MCF 10A (cell line): ENCODE data around the gene ZNF724. TPM values are rescaled to one million over a fixed set of nuclear protein-coding genes. Genes with fewer than 3 reads are reported as not detected.
A peak's percentile ranks its signal among the peaks of the same experiment; 100 is the strongest.
"Not testable (repeated sequence)": the region's sequence is repeated elsewhere in the genome, so short reads cannot be mapped to it uniquely, and the experiment has no call there.

Experiments used
- BruUV-seq: library from RNA; stranded (reverse); fragments of 400-500 nt; replicated peaks from 2 replicates; lab custom pipeline; 2021; lab: Mats Ljungman, UMichigan
- CTCF ChIA-PET: fragments of 300-600 bp; sonication (Branson Sonifier 250); formaldehyde crosslinking; extraction: SDS; loops from one replicate; lab custom pipeline; 2021; ENCODE audit warnings: antibody characterized with exemption, inconsistent platforms; lab: Yijun Ruan, JAX
- POLR2A ChIA-PET: fragments of 300-600, 350-650 bp; sonication (Branson Sonifier 250); formaldehyde crosslinking; extraction: SDS; loops from one replicate; lab custom pipeline; 2020; ENCODE audit warnings: antibody characterized with exemption, inconsistent platforms; lab: Yijun Ruan, JAX
- DNase-seq: peaks from one replicate; pipeline ENCODE4 v3.0.0-alpha.2; 2018; ENCODE audit not compliant: unreplicated experiment
- H3K27ac Mint-ChIP-seq: one replicate; pipeline ENCODE4 v1.8.0; 2022; ENCODE audit warnings: mild to moderate bottlenecking, low read depth, mixed read lengths; ENCODE audit not compliant: unreplicated experiment
- H3K27me3 Mint-ChIP-seq: one replicate; pipeline ENCODE4 v1.8.0; 2022; ENCODE audit warnings: mixed read lengths; ENCODE audit not compliant: insufficient read depth, unreplicated experiment
- H3K36me3 Mint-ChIP-seq: one replicate; pipeline ENCODE4 v1.8.0; 2022; ENCODE audit warnings: mild to moderate bottlenecking, moderate library complexity, mixed read lengths; ENCODE audit not compliant: insufficient read depth, unreplicated experiment
- H3K4me1 Mint-ChIP-seq: one replicate; pipeline ENCODE4 v1.8.0; 2022; ENCODE audit warnings: mixed read lengths; ENCODE audit not compliant: insufficient read depth, unreplicated experiment
- H3K4me3 Mint-ChIP-seq: one replicate; pipeline ENCODE4 v1.8.0; 2022; ENCODE audit warnings: mild to moderate bottlenecking, moderate library complexity, mixed read lengths; ENCODE audit not compliant: unreplicated experiment
- H3K9me3 Mint-ChIP-seq: one replicate; pipeline ENCODE4 v1.8.0; 2022; ENCODE audit warnings: mixed read lengths; ENCODE audit not compliant: unreplicated experiment
- CTCF ChIP-seq: fragments of 200-600 bp; IDR thresholded peaks from one replicate; pipeline ENCODE4 v1.8.0; 2022; ENCODE audit warnings: antibody characterized with exemption, mild to moderate bottlenecking; ENCODE audit not compliant: unreplicated experiment
- intact Hi-C: fragments of 100-400 bp; cut with micrococcal nuclease; formaldehyde crosslinking; loops from 2 replicates; pipeline ENCODE4 v1.14.1; 2022
- total RNA-seq: library from RNA; stranded (reverse); gene quantifications from 2 replicates; pipeline ENCODE4 v1.2.3, GENCODE V29; 2022

Gene ZNF724
- total RNA-seq, 1 experiment from 2014 or later: 6.9 TPM

DNA sequence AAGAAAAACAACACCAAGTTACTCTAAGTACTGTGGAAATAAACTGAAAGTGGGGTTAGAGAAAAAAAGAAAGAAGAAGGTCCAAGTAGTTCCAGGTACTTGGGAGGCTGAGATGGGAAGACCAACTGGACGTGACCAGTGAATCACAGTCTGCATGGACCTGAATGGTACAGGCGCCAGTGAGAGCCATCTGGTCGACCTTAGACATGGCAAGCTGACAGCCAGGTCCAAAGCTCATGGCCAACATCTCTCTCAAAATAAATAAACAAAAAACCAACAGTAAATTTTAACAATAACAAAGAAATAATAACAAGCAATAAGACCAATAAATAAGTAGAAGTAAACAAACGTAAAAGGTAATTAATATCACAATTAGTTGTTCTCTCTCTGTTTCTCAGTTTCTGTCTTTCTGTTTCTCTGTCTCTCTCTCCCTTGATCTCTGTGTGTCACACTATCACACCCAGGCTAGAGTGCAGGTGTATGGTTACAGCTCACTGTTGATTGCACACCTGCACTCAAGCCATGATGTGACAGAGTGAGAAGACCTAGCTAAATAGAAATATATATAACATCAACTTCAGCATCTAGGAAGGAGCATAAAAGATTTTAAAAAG, 31.6 kb upstream of the ZNF724 start:
- H3K4me1 Mint-ChIP-seq: no peaks in the 10 kb centered on the region
- H3K36me3 Mint-ChIP-seq: no peaks in the 10 kb centered on the region
- no peak overlapping the region for H3K27ac Mint-ChIP-seq
- peaks cover 39% of the 10 kb centered on the region for H3K9me3 Mint-ChIP-seq
- TF ChIP-seq CTCF: no peak
- intact Hi-C loops: no loop called here
- BruUV-seq: no TSS peak
- ChIA-PET CTCF (no interaction called here), POLR2A (interaction anchor here (0.6 to 0.7 kb wide), 3 partner anchors 8 to 361 kb away, joined by 3 read pairs; no protein-coding TSS in a partner anchor)
- no peaks in the 10 kb centered on the region for H3K27me3 Mint-ChIP-seq
- H3K4me3 Mint-ChIP-seq: no peak overlapping the region
- no peak for DNase-seq

DNA sequence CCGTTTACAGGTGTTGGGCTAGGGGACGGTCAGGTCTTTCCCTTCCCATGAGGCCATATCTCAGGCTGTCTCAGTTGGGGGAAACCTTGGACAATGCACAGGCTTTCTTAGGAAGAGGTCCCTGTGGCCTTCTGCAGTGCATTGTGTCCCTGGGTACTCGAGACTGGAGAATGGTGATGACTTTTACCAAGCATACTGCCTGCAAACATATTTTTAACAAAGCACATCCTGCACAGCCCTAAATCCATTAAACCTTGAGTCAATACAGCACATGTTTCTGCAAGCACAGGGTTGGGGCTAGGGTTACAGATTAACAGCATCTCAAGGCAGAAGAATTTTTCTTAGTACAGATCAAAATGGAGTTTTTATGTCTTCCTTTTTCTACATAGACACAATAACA, 27.9 kb upstream of the ZNF724 start:
- BruUV-seq, H3K27ac Mint-ChIP-seq, H3K4me1 Mint-ChIP-seq: not testable (repeated sequence)

GRCh38 chr19:23273590-23274412, 23.6 kb upstream of the ZNF724 start:
- intact Hi-C loops: loop anchor here (10.0 kb wide), 1 partner anchor 121 kb away; the partner anchor contains the start of gene ZNF91
- POLR2A ChIA-PET: interaction anchor here (0.6 to 2.7 kb wide), 14 partner anchors 8 to 760 kb away, joined by 3 to 30 read pairs (median 3); partner anchors contain the start of genes ZNF675, ZNF724 and ZNF91
- CTCF ChIA-PET: interaction anchor here (0.6 kb wide), 3 partner anchors 113 to 1481 kb away, joined by 3 read pairs; no protein-coding TSS in a partner anchor

More for the DNA sequence above, 27.9 kb upstream of the ZNF724 start:
- peaks cover 14% of the 10 kb centered on the region for H3K9me3 Mint-ChIP-seq
- H3K27me3 Mint-ChIP-seq, H3K36me3 Mint-ChIP-seq, H3K4me3 Mint-ChIP-seq, DNase-seq, POLR2A ChIA-PET: not testable (repeated sequence)
- intact Hi-C loops: loop anchor here (10.0 kb wide), 1 partner anchor 117 kb away; the partner anchor contains the start of gene ZNF91
- CTCF ChIA-PET: interaction anchor here (0.6 kb wide), 1 partner anchor 162 kb away, joined by 3 read pairs; no protein-coding TSS in a partner anchor

More at GRCh38 chr19:23273590-23274412, 23.6 kb upstream of the ZNF724 start:
- peak overlapping the region; percentile 80 for H3K27ac Mint-ChIP-seq
- peak overlapping the region; percentile 90 for H3K4me3 Mint-ChIP-seq
- TF ChIP-seq CTCF: no peak
- no TSS peak for BruUV-seq
- peaks cover 16% of the 10 kb centered on the region for H3K36me3 Mint-ChIP-seq
- no peaks in the 10 kb centered on the region for H3K27me3 Mint-ChIP-seq
- H3K4me1 Mint-ChIP-seq: no peaks in the 10 kb centered on the region
- peak; percentile 92 for DNase-seq
- H3K9me3 Mint-ChIP-seq: no peaks in the 10 kb centered on the region
